ENCODE measurements around the gene UBALD2. TPM values are rescaled to one million over a fixed set of nuclear protein-coding genes. Genes with fewer than 3 reads are reported as not detected.

The UBALD2 gene
- total and polyA plus RNA-seq, 2 of the 4 experiments (the other 2 are of a cell fraction): 0.90 to 12.1 TPM

- Histone ChIP-seq H3K4me3 (ENCODE audit: insufficient read depth, low read depth, low read length) (no peak overlapping the region), H3K9ac (ENCODE audit: low read depth, low read length) (no peak overlapping the region), H3K27ac (ENCODE audit: insufficient read depth, low read length) (no peak overlapping the region), H3K9me1 (ENCODE audit: insufficient read depth, low read length) (peaks cover 5% of the 10 kb centered on the region; the same call in 1 of the 2 replicates), H3K4ac (ENCODE audit: low read depth, low read length) (no peak overlapping the region; the same call in 1 of the 2 replicates), H4K91ac (ENCODE audit: insufficient read depth, low read depth, low read length) (no peak overlapping the region), H2BK5ac (ENCODE audit: low read depth, low read length, poor library complexity, severe bottlenecking) (no peak overlapping the region), H3K56ac (ENCODE audit: extremely low read depth, insufficient read depth, low read length) (no peak overlapping the region), H3K18ac (ENCODE audit: low read depth, low read length) (no peak overlapping the region), H2BK120ac (ENCODE audit: low read depth, low read length) (no peak overlapping the region), H3K79me1 (ENCODE audit: low read depth in 1 of 2, low read length in 2 of 2) (peaks cover 32 to 58% of the 10 kb centered on the region in 2 experiments), H3K14ac (replicated peaks; ENCODE audit: low read depth, low read length) (no peak overlapping the region), H2AK9ac (replicated peaks; ENCODE audit: low read depth, low read length, poor library complexity) (peak overlapping the region; percentile 20), H3K27me3 (ENCODE audit: control insufficient read depth, insufficient read depth, low read length) (no peaks in the 10 kb centered on the region), H2BK20ac (ENCODE audit: low read depth, low read length) (no peak overlapping the region), H4K8ac (ENCODE audit: low read depth in 2 of 2, low read length in 2 of 2) (no peak overlapping the region), H4K5ac (ENCODE audit: low read depth, low read length) (no peak overlapping the region), H4K20me1 (ENCODE audit: insufficient read depth, low read length) (no peaks in the 10 kb centered on the region), H3K9me3 (ENCODE audit: control insufficient read depth, insufficient read depth, low read length) (no peaks in the 10 kb centered on the region), H3K4me1 (ENCODE audit: control insufficient read depth, insufficient read depth, low read length) (peaks cover 13% of the 10 kb centered on the region), H2BK15ac (ENCODE audit: low read depth, low read length) (no peak overlapping the region), H3K36me3 (ENCODE audit: control insufficient read depth, insufficient read depth, low read length) (peaks cover 8% of the 10 kb centered on the region), H3K4me2 (ENCODE audit: low read depth, low read length) (no peak overlapping the region), H3K23ac (ENCODE audit: low read depth, low read length) (0 out of 2 replicates have a peak overlapping the region, but pooled peaks have one; percentile 32), H2AFZ (replicated peaks; ENCODE audit: low read length, poor library complexity) (no peak overlapping the region), H2AK5ac (ENCODE audit: low read depth, low read length) (no peak overlapping the region)
- no TSS peak for BruUV-seq (replicated peaks)
- dilution Hi-C loops (cut with HindIII; ENCODE audit: low sequenced_read_pairs, unreplicated experiment): no loop called here
- ChIA-PET POLR2A (ENCODE audit: unreplicated experiment) (interaction anchor here (0.5 kb wide), 1 partner anchor 107 kb away, joined by 4 read pairs; no protein-coding TSS in a partner anchor), CTCF (interaction anchor here (1.7 kb wide), 1 partner anchor 10 kb away, joined by 6 read pairs; no protein-coding TSS in a partner anchor)
- intact Hi-C loops (cut with micrococcal nuclease): loop anchor here (5.0 kb wide), 1 partner anchor 132 kb away; no protein-coding TSS in a partner anchor
- DNase-seq: no peak
- in situ Hi-C loops (cut with MboI; ENCODE audit: low sequenced_read_pairs): no loop called here
- no peak for TF ChIP-seq RAD21 (IDR thresholded peaks at IDR 0.05; ENCODE audit: low read length)
- no peak for TF ChIP-seq POLR2A (IDR thresholded peaks at IDR 0.05; ENCODE audit: low read depth, low read length)
- TF ChIP-seq RFX5 (IDR thresholded peaks at IDR 0.05; ENCODE audit: low read depth, low read length): no peak
- TF ChIP-seq MAFK (IDR thresholded peaks at IDR 0.05; ENCODE audit: low read depth, low read length): no peak
- TF ChIP-seq SMC3 (IDR thresholded peaks at IDR 0.05; ENCODE audit: low read depth, low read length): no peak
- 83% methylated on average over 1 of the region's 12 CpGs; no CpG with 5 or more reads in 1 of the 2 experiments for WGBS, 2 experiments (ENCODE audit: extremely low coverage in 2 of 2, insufficient read length in 1 of 2)
- no peak for ATAC-seq (ENCODE audit: low read depth)
Measured at GRCh38 chr17:76268991-76269981, 4.1 kb downstream of the UBALD2 start.

Measured in IMR-90 (cell line).